Activated CD4-positive, alpha-beta memory T cell treated with anti-CD3 and anti-CD28 coated beads, Interleukin-2, amount 10 ng/mL, durations not matched to agents 7 days and 5 days (primary cell): ENCODE results near the gene TMEM141. TPM values are rescaled to one million over a fixed set of nuclear protein-coding genes. Genes with fewer than 3 reads are reported as not detected.
"Not testable (repeated sequence)": the region's sequence is repeated elsewhere in the genome, so short reads cannot be mapped to it uniquely, and the experiment has no call there.

Experiments
- CTCF ChIA-PET: fragments of 350-600 bp; sonication (Branson Sonifier 250); formaldehyde crosslinking; loops from one replicate; lab custom pipeline; 2021; ENCODE audit warnings: antibody characterized with exemption, inconsistent platforms; lab: Charles Lee
- POLR2A ChIA-PET: fragments of 350-600 bp; sonication (Branson Sonifier 250); formaldehyde crosslinking; loops from one replicate; lab custom pipeline; 2021; ENCODE audit warnings: antibody characterized with exemption; lab: Charles Lee
- DNase-seq: peaks from one replicate; pipeline ENCODE4 v3.0.0-alpha.2; 2020
- H3K27ac Mint-ChIP-seq: one replicate; pipeline ENCODE4 v1.8.0; 2021; ENCODE audit warnings: mild to moderate bottlenecking, mixed read lengths
- H3K27me3 Mint-ChIP-seq: one replicate; pipeline ENCODE4 v1.8.0; 2021; ENCODE audit warnings: mixed read lengths
- H3K36me3 Mint-ChIP-seq: one replicate; pipeline ENCODE4 v1.8.0; 2021; ENCODE audit warnings: low read depth, mixed read lengths
- H3K4me1 Mint-ChIP-seq: one replicate; pipeline ENCODE4 v1.8.0; 2021; ENCODE audit warnings: mixed read lengths
- H3K4me3 Mint-ChIP-seq: one replicate; pipeline ENCODE4 v1.8.0; 2021; ENCODE audit warnings: mild to moderate bottlenecking, mixed read lengths
- H3K9me3 Mint-ChIP-seq: one replicate; pipeline ENCODE4 v1.8.0; 2021; ENCODE audit warnings: mixed read lengths
- total RNA-seq, 2 experiments: library from RNA; stranded (reverse); gene quantifications; one replicate each; pipeline ENCODE4 v1.2.3, GENCODE V29; 2021

The TMEM141 gene
- total RNA-seq, 2 experiments from 2014 or later, result 39.6 to 42.9 TPM

- Mint-ChIP-seq H3K9me3 (peaks cover 16% of the 10 kb centered on the region), H3K4me1 (peaks cover 12% of the 10 kb centered on the region), H3K4me3 (no peak overlapping the region), H3K27me3 (peaks cover 15% of the 10 kb centered on the region), H3K36me3 (peaks cover 11% of the 10 kb centered on the region), H3K27ac (no peak overlapping the region)
- no peak for DNase-seq
- CTCF ChIA-PET, result interaction anchor here (0.9 kb wide), 2 partner anchors 9 to 17 kb away, joined by 3 read pairs; partner anchors contain the start of gene LCN8
- POLR2A ChIA-PET, result interaction anchor here (0.7 to 2.6 kb wide), 2 partner anchors 9 to 22 kb away, joined by 3 to 12 read pairs; partner anchors contain the start of gene LCN8
Measured at GRCh38 chr9:136748666-136749611, 42.2 kb upstream of the TMEM141 start.

- no peak for DNase-seq
- Mint-ChIP-seq H3K4me3 (no peak overlapping the region), H3K27me3 (peaks cover 15% of the 10 kb centered on the region), H3K27ac (no peak overlapping the region), H3K9me3 (peaks cover 19% of the 10 kb centered on the region), H3K36me3 (peaks cover 13% of the 10 kb centered on the region), H3K4me1 (peaks cover 12% of the 10 kb centered on the region)
- ChIA-PET POLR2A (interaction anchor here (1.0 to 2.6 kb wide), 2 partner anchors 9 to 23 kb away, joined by 5 to 12 read pairs; no protein-coding TSS in a partner anchor), CTCF (interaction anchor here (0.8 to 2.2 kb wide), 7 partner anchors 9 to 296 kb away, joined by 3 to 7 read pairs (median 4); no protein-coding TSS in a partner anchor)
Measured at GRCh38 chr9:136750526-136750925, 40.6 kb upstream of the TMEM141 start.

- H3K4me3 Mint-ChIP-seq, result no peak overlapping the region
- H3K27me3 Mint-ChIP-seq, result peaks cover 16% of the 10 kb centered on the region
- H3K27ac Mint-ChIP-seq, result no peak overlapping the region
- DNase-seq, result no peak
- H3K4me1 Mint-ChIP-seq, result peaks cover 12% of the 10 kb centered on the region
- ChIA-PET POLR2A (interaction anchor here (0.9 to 2.6 kb wide), 3 partner anchors 11 to 24 kb away, joined by 3 to 12 read pairs (median 4); no protein-coding TSS in a partner anchor), CTCF (interaction anchor here (1.2 to 2.2 kb wide), 3 partner anchors 9 to 295 kb away, joined by 3 to 7 read pairs (median 6); no protein-coding TSS in a partner anchor)
- H3K9me3 Mint-ChIP-seq, result peaks cover 26% of the 10 kb centered on the region
- H3K36me3 Mint-ChIP-seq, result peaks cover 15% of the 10 kb centered on the region
Measured at GRCh38 chr9:136751244-136751643, 39.9 kb upstream of the TMEM141 start.

DNA sequence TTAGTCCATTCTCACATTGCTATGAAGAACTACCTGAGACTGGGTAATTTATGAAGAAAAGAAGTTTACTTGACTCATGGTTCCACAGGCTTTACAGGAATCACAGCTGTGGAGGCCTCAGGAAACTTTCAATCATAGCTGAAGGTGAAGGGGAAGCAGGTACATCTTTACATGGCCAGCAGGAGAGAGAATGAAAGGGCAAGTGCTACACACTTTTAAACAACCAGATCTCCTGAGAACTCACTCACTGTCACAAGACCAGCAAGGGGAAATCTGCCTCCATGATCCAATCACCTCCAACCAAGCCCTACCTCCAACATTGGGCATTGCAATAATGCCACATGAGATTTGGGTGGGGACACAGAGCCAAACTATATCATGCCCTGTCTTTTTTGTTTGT is 39.3 kb upstream of the TMEM141 start:
- Mint-ChIP-seq H3K4me3 (no peak overlapping the region), H3K36me3 (peaks cover 15% of the 10 kb centered on the region), H3K4me1 (peaks cover 12% of the 10 kb centered on the region), H3K27me3 (peaks cover 15% of the 10 kb centered on the region), H3K9me3 (peaks cover 27% of the 10 kb centered on the region), H3K27ac (no peak overlapping the region)
- ChIA-PET CTCF (interaction anchor here (2.2 kb wide), 1 partner anchor 9 kb away, joined by 7 read pairs; no protein-coding TSS in a partner anchor), POLR2A (interaction anchor here (0.9 to 2.6 kb wide), 3 partner anchors 11 to 24 kb away, joined by 3 to 12 read pairs (median 4); no protein-coding TSS in a partner anchor)
- DNase-seq, result no peak

- Mint-ChIP-seq H3K27ac (no peak overlapping the region), H3K4me1 (peaks cover 12% of the 10 kb centered on the region), H3K27me3 (peaks cover 15% of the 10 kb centered on the region), H3K9me3 (peaks cover 27% of the 10 kb centered on the region), H3K4me3 (no peak overlapping the region), H3K36me3 (peaks cover 15% of the 10 kb centered on the region)
- CTCF ChIA-PET, result interaction anchor here (0.5 kb wide), 1 partner anchor 17 kb away, joined by 3 read pairs; no protein-coding TSS in a partner anchor
- no peak for DNase-seq
- POLR2A ChIA-PET, result no interaction called here
Measured at GRCh38 chr9:136753371-136754058, 37.6 kb upstream of the TMEM141 start.

DNA sequence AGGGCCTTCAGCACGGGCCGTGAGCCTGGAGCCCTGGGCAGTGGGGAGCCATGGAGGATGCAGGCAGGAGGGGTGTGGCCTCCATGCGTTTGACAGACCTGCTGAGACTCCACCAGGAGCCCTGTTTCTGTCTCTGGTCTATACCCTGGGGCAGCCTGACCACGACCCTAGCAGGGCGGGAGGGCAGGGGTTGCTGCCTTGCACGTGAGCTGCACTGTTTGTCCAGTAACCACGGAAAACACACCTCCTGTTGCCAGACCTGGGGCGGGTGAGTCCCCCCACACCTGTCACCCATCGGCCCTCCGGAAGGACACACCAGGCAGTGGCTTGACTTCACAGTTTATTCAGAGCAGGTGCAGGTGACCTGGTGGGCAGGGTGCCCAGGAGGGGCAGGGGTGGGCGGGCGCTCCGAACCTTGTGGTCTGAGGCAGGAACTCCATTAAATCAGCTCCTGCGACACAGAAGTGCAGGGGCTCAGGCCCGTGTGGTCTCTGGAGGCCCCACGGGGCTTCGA is 37.0 kb upstream of the TMEM141 start:
- H3K27me3 Mint-ChIP-seq, result peaks cover 15% of the 10 kb centered on the region
- DNase-seq, result no peak
- no peak overlapping the region for H3K4me3 Mint-ChIP-seq
- peaks cover 12% of the 10 kb centered on the region for H3K4me1 Mint-ChIP-seq
- H3K36me3 Mint-ChIP-seq, result peaks cover 15% of the 10 kb centered on the region
- no peak overlapping the region for H3K27ac Mint-ChIP-seq
- H3K9me3 Mint-ChIP-seq, result peaks cover 27% of the 10 kb centered on the region
- ChIA-PET POLR2A (no interaction called here), CTCF (interaction anchor here (0.5 kb wide), 1 partner anchor 17 kb away, joined by 3 read pairs; no protein-coding TSS in a partner anchor)

- peaks cover 27% of the 10 kb centered on the region for H3K9me3 Mint-ChIP-seq
- no peak overlapping the region for H3K27ac Mint-ChIP-seq
- POLR2A ChIA-PET, result interaction anchor here (0.7 kb wide), 1 partner anchor 27 kb away, joined by 3 read pairs; no protein-coding TSS in a partner anchor
- peaks cover 15% of the 10 kb centered on the region for H3K27me3 Mint-ChIP-seq
- no peak overlapping the region for H3K4me3 Mint-ChIP-seq
- H3K36me3 Mint-ChIP-seq, result peaks cover 15% of the 10 kb centered on the region
- no peak for DNase-seq
- peaks cover 8% of the 10 kb centered on the region for H3K4me1 Mint-ChIP-seq
- CTCF ChIA-PET, result no interaction called here
Measured at GRCh38 chr9:136754626-136755301, 36.4 kb upstream of the TMEM141 start.

DNA sequence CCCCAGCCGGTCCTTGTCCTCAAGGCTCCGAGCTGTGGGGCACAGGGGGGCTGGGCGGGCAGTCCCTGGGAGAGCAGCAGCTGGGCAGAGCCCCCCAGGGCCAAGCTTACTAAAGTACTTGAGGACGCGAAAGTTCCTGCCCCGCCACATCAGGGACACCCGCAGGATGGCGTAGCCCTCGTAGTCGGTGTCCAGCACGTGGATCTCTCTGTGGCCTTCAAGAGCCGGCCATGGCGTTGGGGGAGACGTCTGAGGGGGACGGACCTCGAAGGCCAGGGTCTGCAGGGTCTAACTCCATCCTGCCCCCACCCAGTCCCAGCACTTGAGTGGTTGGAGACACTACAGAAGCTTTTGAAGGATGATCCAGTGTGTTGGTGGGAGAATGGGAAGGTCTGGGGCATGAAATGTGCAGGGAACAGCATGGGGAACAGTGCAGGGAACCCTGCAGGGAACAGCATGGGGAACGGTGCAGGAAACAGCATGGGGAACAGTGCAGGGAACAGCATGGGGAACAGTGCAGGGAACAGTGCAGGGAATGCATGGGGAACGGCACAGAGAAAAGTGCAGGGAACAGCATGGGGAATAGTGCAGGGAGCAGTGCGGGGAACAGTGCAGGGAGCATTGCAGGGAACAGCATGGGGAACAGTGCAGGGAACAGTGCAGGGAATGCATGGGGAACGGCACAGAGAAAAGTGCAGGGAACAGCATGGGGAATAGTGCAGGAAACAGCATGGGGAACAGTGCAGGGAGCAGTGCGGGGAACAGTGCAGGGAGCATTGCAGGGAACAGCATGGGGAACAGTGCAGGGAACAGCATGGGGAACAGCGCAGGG is 35.6 kb upstream of the TMEM141 start:
- H3K36me3 Mint-ChIP-seq, result peaks cover 15% of the 10 kb centered on the region
- H3K9me3 Mint-ChIP-seq, result peaks cover 27% of the 10 kb centered on the region
- H3K4me3 Mint-ChIP-seq, H3K27ac Mint-ChIP-seq, DNase-seq, H3K4me1 Mint-ChIP-seq, CTCF ChIA-PET: not testable (repeated sequence)
- peaks cover 15% of the 10 kb centered on the region for H3K27me3 Mint-ChIP-seq
- POLR2A ChIA-PET, result interaction anchor here (0.7 kb wide), 1 partner anchor 27 kb away, joined by 3 read pairs; no protein-coding TSS in a partner anchor

DNA sequence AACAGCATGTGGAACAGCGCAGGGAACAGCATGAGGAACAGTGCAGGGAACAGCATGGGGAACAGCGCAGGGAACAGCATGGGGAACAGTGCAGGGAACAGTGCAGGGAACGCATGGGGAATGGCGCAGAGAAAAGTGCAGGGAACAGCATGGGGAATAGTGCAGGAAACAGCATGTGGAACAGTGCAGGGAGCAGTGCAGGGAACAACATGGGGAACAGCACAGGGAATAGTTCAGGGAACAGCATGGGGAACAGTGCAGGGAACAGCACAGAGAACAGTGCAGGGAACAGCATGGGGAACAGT is 35.1 kb upstream of the TMEM141 start:
- POLR2A ChIA-PET, result no interaction called here
- H3K9me3 Mint-ChIP-seq, result peaks cover 27% of the 10 kb centered on the region
- peaks cover 15% of the 10 kb centered on the region for H3K27me3 Mint-ChIP-seq
- no peak overlapping the region for H3K27ac Mint-ChIP-seq
- peaks cover 3% of the 10 kb centered on the region for H3K4me1 Mint-ChIP-seq
- CTCF ChIA-PET, result no interaction called here
- H3K4me3 Mint-ChIP-seq, result no peak overlapping the region
- peaks cover 15% of the 10 kb centered on the region for H3K36me3 Mint-ChIP-seq
- DNase-seq, result no peak

GRCh38 chr9:136756836-136757235 is 34.3 kb upstream of the TMEM141 start:
- Mint-ChIP-seq H3K27ac (no peak overlapping the region), H3K9me3 (peaks cover 22% of the 10 kb centered on the region), H3K27me3 (peaks cover 10% of the 10 kb centered on the region), H3K36me3 (peaks cover 11% of the 10 kb centered on the region), H3K4me1 (peaks cover 2% of the 10 kb centered on the region), H3K4me3 (no peak overlapping the region)
- ChIA-PET CTCF (interaction anchor here (0.6 kb wide), 1 partner anchor 61 kb away, joined by 3 read pairs; no protein-coding TSS in a partner anchor), POLR2A (interaction anchor here (1.6 kb wide), 1 partner anchor 9 kb away, joined by 3 read pairs; the partner anchor contains the start of gene LCN6)
- no peak for DNase-seq

GRCh38 chr9:136757328-136757727 is 33.8 kb upstream of the TMEM141 start:
- Mint-ChIP-seq H3K9me3 (peaks cover 17% of the 10 kb centered on the region), H3K27ac (no peak overlapping the region), H3K36me3 (peaks cover 7% of the 10 kb centered on the region), H3K27me3 (peaks cover 5% of the 10 kb centered on the region), H3K4me3 (no peak overlapping the region), H3K4me1 (peaks cover 2% of the 10 kb centered on the region)
- no peak for DNase-seq
- CTCF ChIA-PET, result interaction anchor here (0.6 to 1.4 kb wide), 3 partner anchors 8 to 60 kb away, joined by 3 to 4 read pairs (median 3); no protein-coding TSS in a partner anchor
- POLR2A ChIA-PET, result interaction anchor here (0.9 to 1.6 kb wide), 3 partner anchors 9 to 30 kb away, joined by 3 to 4 read pairs (median 3); partner anchors contain the start of gene LCN6
